Sigmoid colon (tissue), 7 donors: ENCODE results near the gene SRP9. TPM values are rescaled to one million over a fixed set of nuclear protein-coding genes. Genes with fewer than 3 reads are reported as not detected.
"Not testable (repeated sequence)": the region's sequence is repeated elsewhere in the genome, so short reads cannot be mapped to it uniquely, and the experiment has no call there.

ENCODE experiments used
- DNase-seq: peaks from one replicate; pipeline ENCODE4 v3.0.0-alpha.2; 2019
- H3K27ac ChIP-seq, 4 donors: fragments of 200-600 bp; sonication (generic); one replicate each; pipeline ENCODE4 v1.5.1; 2016 to 2019; ENCODE audit warnings: mild to moderate bottlenecking in 1 of 4
- H3K27me3 ChIP-seq, 3 donors: fragments of 200-600 bp; sonication (generic); one replicate each; pipeline ENCODE4 v1.5.1; 2019; ENCODE audit warnings: mild to moderate bottlenecking in 1 of 3
- H3K36me3 ChIP-seq, 4 donors: fragments of 200-600 bp; sonication (generic); one replicate each; pipeline ENCODE4 v1.5.1; 2016 to 2019
- H3K4me1 ChIP-seq, 4 donors: fragments of 200-600 bp; sonication (generic); one replicate each; pipeline ENCODE4 v1.5.1; 2017 to 2019
- H3K4me3 ChIP-seq, 4 donors: fragments of 200-600 bp; sonication (generic); one replicate each; pipeline ENCODE4 v1.5.1; 2017 to 2019; ENCODE audit warnings: mild to moderate bottlenecking in 2 of 4, moderate library complexity in 1 of 4
- H3K9me3 ChIP-seq, 4 donors: fragments of 200-600 bp in 3 of 4; sonication (generic) in 3 of 4; one replicate each; pipeline versions ENCODE4 v1.5.1 to v1.6.1; 2013 to 2019
- EP300 ChIP-seq, 4 donors: sonication (generic); formaldehyde crosslinking; IDR thresholded peaks; one replicate each; pipeline ENCODE4 v1.6.1; 2017; ENCODE audit warnings: antibody characterized with exemption in 4 of 4
- POLR2A ChIP-seq, 2 donors: fragments of 450-650 bp; IDR thresholded peaks; one replicate each; pipeline ENCODE4 v1.6.1; 2016; ENCODE audit warnings: antibody characterized with exemption in 2 of 2, mild to moderate bottlenecking in 2 of 2, moderate library complexity in 2 of 2
- POLR2AphosphoS5 ChIP-seq, 4 donors: sonication (generic); formaldehyde crosslinking; IDR thresholded peaks; one replicate each; pipeline ENCODE4 v1.6.1; 2017; ENCODE audit warnings: antibody characterized with exemption in 4 of 4
- WGBS, 2 donors: extraction: QIAGEN DNeasy Blood & Tissue Kit; methylation state at CpG; one replicate each; pipeline ENCODE4 v1.1.7; 2013; 5-methylcytosine and 5-hydroxymethylcytosine counted together
- intact Hi-C: fragments of 100-400 bp; cut with DNase I; formaldehyde crosslinking; loops from one replicate; pipeline ENCODE4 v1.15.1; 2023
- polyA plus RNA-seq, 3 donors: library from polyadenylated mRNA; stranded (reverse); fragments of 200-250 nt; gene quantifications; one replicate each; pipeline ENCODE4 v1.2.3, GENCODE V29; 2013
- total RNA-seq, 4 donors: library from RNA; depleted of rRNA; stranded (reverse); fragments of >200 nt; gene quantifications; one replicate each; pipeline ENCODE4 v1.1.0, GENCODE V29; 2016
- TF ChIP-seq, protein P1 (sequence below), 4 experiments: fragments of 450-650 bp in 3 of 4; fragments of 200-600 bp in 1 of 4; IDR thresholded peaks; one replicate each; pipeline ENCODE4 v1.5.1; 2016 to 2019; ENCODE audit warnings: antibody characterized with exemption in 4 of 4, mild to moderate bottlenecking in 3 of 4, moderate library complexity in 2 of 4
- donor health status: healthy with polysubstance abuse.
- donor health status: Bipolar disorder and iron deficiency.
- donor health status: healthy.

The SRP9 gene
- total and polyA plus RNA-seq, 7 donors, result 148 to 513 (median 264) TPM

DNA sequence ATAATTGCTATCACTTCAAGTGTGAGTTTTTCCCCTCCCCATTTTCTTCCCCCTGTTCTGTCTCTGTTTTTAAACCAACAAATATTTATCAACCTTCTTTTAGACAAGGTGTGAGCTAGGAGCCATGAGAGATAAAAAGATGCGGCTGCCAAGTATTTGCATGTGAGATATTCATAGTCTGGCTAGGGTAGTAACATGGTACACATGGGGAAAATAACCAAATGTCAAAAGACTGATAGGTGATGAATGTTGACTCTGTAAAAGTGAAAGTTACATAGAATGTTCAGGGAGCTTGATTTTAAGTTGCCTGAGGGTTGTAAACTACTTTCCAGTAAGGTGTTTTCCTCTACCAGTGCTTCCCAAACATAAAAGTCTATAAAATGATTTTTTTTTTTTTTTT, 25.4 kb upstream of the SRP9 start:
- no peaks in the 10 kb centered on the region for H3K27me3 ChIP-seq
- H3K4me3 ChIP-seq, result no peak overlapping the region
- intact Hi-C loops, result no loop called here
- no peaks in the 10 kb centered on the region for H3K9me3 ChIP-seq
- H3K27ac ChIP-seq, result no peak overlapping the region
- H3K4me1 ChIP-seq, result peaks cover 0 to 30% (median 16%) of the 10 kb centered on the region in 4 donors
- no peaks in the 10 kb centered on the region for H3K36me3 ChIP-seq
- TF ChIP-seq EP300 (IDR thresholded peaks at IDR 0.05) (no peak), POLR2A (IDR thresholded peaks at IDR 0.05) (no peak), POLR2AphosphoS5 (IDR thresholded peaks at IDR 0.05) (no peak)
- TF ChIP-seq, protein P1, sequence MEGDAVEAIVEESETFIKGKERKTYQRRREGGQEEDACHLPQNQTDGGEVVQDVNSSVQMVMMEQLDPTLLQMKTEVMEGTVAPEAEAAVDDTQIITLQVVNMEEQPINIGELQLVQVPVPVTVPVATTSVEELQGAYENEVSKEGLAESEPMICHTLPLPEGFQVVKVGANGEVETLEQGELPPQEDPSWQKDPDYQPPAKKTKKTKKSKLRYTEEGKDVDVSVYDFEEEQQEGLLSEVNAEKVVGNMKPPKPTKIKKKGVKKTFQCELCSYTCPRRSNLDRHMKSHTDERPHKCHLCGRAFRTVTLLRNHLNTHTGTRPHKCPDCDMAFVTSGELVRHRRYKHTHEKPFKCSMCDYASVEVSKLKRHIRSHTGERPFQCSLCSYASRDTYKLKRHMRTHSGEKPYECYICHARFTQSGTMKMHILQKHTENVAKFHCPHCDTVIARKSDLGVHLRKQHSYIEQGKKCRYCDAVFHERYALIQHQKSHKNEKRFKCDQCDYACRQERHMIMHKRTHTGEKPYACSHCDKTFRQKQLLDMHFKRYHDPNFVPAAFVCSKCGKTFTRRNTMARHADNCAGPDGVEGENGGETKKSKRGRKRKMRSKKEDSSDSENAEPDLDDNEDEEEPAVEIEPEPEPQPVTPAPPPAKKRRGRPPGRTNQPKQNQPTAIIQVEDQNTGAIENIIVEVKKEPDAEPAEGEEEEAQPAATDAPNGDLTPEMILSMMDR (IDR thresholded peaks at IDR 0.05), result no peak
- WGBS, 2 donors, result 88 to 93% methylated on average over 1 of the region's 1 CpG
- no peak for DNase-seq

DNA sequence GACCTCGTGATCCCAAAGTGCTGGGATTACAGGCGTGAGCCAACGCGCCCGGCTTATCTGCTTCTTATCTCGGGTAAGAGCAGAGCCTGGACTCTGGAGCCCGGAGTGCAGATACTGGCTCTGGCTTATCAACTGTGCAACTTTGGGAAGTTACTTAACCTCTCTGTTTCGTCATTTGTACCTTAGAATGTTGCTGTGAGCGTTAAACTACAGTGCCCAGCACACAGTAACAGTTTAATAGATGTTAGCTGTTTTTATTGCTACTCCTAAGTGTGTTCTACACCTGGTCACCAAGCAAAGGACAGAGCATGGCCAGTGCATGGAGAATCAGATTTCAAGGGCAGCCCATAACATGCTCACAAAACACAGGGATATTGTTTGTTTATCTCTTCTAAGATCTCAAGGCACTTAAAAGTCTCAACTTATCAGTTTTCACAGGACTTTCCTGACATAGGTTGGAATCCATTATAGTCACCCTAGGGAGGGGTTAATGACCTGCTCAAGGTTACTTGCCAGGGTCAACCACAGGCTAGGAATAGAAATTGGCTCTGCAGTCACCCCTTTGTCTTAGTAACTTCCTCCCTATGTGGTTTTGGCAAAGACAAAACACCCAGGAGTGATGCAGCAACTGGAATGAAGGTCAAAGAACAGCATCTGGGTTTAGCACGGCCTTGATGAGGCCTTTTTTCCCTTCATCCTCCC, 22.5 kb upstream of the SRP9 start:
- TF ChIP-seq POLR2AphosphoS5 (IDR thresholded peaks at IDR 0.05) (peak in 2 of 4 donors; percentile 5 to 25), EP300 (IDR thresholded peaks at IDR 0.05) (no peak)

DNA sequence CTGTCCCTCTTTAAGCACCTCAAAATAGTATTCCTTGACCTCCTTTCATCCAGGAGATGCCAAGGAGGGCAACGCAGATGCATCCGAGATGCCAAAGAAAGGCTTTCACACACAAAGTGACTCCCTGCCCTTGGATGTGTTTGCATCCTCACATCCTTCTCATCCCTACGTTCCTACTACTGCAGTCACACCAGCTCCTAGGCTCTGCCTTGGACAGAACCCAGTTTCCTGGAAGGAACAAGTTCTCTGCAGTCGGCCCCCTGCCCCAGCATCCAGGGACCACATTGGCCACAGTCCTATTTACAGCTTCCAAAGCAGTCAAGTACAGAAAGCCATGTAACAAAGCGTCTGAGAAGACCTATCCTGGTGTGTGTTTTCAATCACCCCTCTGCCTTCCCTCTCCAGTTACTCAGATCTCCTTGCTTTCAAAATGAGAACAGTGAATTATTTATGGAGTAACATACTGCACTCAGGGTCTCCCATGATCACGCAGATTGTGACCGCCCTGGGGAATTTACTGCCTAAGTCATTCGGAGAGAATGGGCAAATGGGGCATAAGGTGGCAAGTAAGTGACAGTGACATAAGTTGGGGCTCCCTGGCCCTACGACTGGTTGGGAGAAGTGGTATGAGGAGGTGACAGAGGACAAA, 21.8 kb upstream of the SRP9 start:
- Histone ChIP-seq H3K36me3 (no peaks in the 10 kb centered on the region), H3K4me1 (peaks cover 0 to 16% (median 7%) of the 10 kb centered on the region in 4 donors), H3K4me3 (no peak overlapping the region), H3K9me3 (no peaks in the 10 kb centered on the region), H3K27me3 (no peaks in the 10 kb centered on the region), H3K27ac (peak overlapping the region in 2 of 4 donors; percentile 55 to 58)
- TF ChIP-seq POLR2A (IDR thresholded peaks at IDR 0.05) (no peak), EP300 (IDR thresholded peaks at IDR 0.05) (no peak), POLR2AphosphoS5 (IDR thresholded peaks at IDR 0.05) (no peak)
- TF ChIP-seq, protein P1 (IDR thresholded peaks at IDR 0.05), result no peak
- DNase-seq, result no peak
- 81% methylated on average over 9 of the region's 9 CpGs for WGBS, 2 donors
- intact Hi-C loops, result no loop called here

More for the DNA sequence above, 22.5 kb upstream of the SRP9 start:
- no peaks in the 10 kb centered on the region for H3K27me3 ChIP-seq
- no peaks in the 10 kb centered on the region for H3K9me3 ChIP-seq
- intact Hi-C loops, result no loop called here
- peaks cover 0 to 19% (median 7%) of the 10 kb centered on the region in 4 donors for H3K4me1 ChIP-seq
- H3K27ac ChIP-seq, result peak overlapping the region in 2 of 4 donors; percentile 55 to 58
- DNase-seq, result no peak
- 20 to 64% methylated on average over 10 of the region's 10 CpGs for WGBS, 2 donors
- H3K36me3 ChIP-seq, result no peaks in the 10 kb centered on the region
- no peak overlapping the region for H3K4me3 ChIP-seq

DNA sequence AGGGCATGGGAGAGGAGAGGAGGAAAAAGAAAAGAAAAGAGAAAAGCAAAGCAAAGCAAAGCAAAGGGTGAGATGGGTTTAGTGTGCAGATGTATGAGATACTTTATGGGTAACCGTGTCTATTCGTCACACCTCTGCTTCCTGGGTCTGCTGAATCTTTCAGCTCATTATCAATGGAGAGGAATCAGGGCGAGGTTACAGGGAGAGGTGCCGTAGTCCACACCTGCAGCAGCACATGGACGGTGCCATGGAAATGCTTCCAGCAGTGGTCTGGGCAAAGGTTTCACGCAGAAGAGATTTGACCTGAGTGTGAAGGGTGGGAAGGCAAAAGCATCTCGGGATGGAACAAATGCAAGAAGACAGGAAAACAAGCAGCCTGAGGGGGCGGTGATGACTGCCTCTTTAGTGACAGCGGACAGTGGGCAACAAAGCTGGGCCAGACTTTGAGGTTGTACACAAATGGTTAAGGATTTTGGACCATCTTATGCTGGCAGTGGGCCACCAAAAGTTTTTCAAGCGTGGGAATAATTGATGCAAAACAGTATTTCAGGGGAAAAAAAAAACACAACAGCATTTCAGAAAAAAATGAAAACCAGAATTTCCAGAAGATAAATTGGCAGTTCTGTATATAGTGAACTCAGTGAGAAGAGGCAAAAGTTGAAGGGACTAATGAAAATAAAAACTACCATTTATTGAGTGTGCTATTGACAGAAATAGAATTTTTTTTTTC, 19.5 kb upstream of the SRP9 start:
- intact Hi-C loops, result no loop called here
- no peak for TF ChIP-seq POLR2AphosphoS5 (IDR thresholded peaks at IDR 0.05)
- H3K27ac ChIP-seq, result no peak overlapping the region

DNA sequence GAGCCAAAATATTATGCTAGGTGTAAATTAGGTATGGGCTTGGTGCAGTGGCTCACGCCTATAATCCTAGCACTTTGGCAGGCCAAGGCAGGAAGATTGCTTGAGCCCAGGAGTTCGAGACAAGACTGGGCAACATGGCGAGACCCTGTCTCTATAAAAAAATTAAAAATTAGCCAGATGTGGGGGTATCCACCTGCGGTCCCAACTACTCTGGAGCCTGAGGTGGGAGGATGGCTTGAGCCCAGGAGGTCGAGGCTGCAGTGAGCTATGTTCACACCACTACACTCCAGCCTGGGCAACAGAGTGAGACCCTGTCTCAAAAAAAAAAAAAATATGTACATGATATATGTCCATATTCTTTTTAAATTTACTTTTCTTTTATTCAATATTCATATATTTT, 17.7 kb upstream of the SRP9 start:
- H3K4me3 ChIP-seq, H3K9me3 ChIP-seq, DNase-seq, H3K27me3 ChIP-seq, H3K36me3 ChIP-seq, intact Hi-C loops, H3K27ac ChIP-seq: not testable (repeated sequence)
- WGBS, 2 donors, result 93 to 95% methylated on average over 5 of the region's 5 CpGs
- H3K4me1 ChIP-seq, result peaks cover 0 to 46% (median 38%) of the 10 kb centered on the region in 4 donors

More for the DNA sequence above, 19.5 kb upstream of the SRP9 start:
- Histone ChIP-seq H3K4me1 (peaks cover 0 to 29% (median 20%) of the 10 kb centered on the region in 4 donors), H3K4me3 (no peak overlapping the region), H3K36me3 (no peaks in the 10 kb centered on the region), H3K27me3 (no peaks in the 10 kb centered on the region), H3K9me3 (no peaks in the 10 kb centered on the region)
- 45 to 76% methylated on average over 10 of the region's 10 CpGs for WGBS, 2 donors
- no peak for DNase-seq

DNA sequence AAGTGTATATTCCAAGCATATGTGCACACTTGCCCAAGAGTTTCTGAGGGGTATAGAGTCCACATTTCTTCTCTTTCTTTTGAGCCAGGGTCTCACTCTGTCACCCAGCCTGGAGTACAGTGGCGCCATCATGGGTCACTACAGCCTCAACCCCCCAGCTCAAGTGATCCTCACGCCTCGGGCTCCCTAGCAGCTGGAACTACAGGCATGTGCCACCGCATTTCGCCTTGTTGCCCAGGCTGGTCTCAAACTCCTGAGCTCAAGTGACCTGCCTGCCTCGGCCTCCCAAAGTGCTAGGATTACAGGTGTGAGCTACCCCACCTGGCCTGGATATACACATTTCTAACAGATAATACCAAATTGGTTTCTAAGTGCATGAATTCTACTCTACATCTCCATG, 17.1 kb upstream of the SRP9 start:
- Histone ChIP-seq H3K27me3 (no peaks in the 10 kb centered on the region), H3K36me3 (no peaks in the 10 kb centered on the region), H3K27ac (no peak overlapping the region), H3K4me1 (peaks cover 0 to 42% (median 35%) of the 10 kb centered on the region in 4 donors), H3K4me3 (no peak overlapping the region), H3K9me3 (no peaks in the 10 kb centered on the region)
- no peak for DNase-seq
- intact Hi-C loops, result no loop called here
- WGBS, 2 donors, result 92 to 95% methylated on average over 6 of the region's 6 CpGs
- TF ChIP-seq POLR2AphosphoS5 (IDR thresholded peaks at IDR 0.05), result no peak
- TF ChIP-seq EP300 (IDR thresholded peaks at IDR 0.05), result no peak
- TF ChIP-seq, protein P1 (IDR thresholded peaks at IDR 0.05), result no peak
- TF ChIP-seq POLR2A (IDR thresholded peaks at IDR 0.05), result no peak

DNA sequence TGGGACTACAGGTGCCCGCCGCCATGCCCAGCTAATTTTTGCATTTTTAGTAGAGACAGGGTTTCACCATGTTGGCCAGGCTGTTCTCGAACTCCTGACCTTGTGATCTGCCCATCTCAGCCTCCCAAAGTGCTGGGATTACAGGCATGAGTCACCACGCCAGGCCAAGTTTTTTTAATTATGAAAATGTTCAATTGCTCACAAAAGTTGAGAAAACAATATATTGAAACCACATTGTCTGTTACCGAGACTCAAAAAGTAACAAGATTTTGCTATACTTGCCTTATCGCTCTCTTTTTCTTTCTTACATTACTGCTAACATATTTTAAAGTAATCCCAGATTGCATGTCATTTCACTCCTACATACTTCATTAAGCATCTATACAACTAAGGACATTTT, 16.2 kb upstream of the SRP9 start:
- DNase-seq, H3K36me3 ChIP-seq, H3K4me3 ChIP-seq, intact Hi-C loops, H3K9me3 ChIP-seq, H3K27me3 ChIP-seq: not testable (repeated sequence)
- H3K4me1 ChIP-seq, result peaks cover 0 to 42% (median 36%) of the 10 kb centered on the region in 4 donors
- WGBS, 2 donors, result 92 to 93% methylated on average over 6 of the region's 6 CpGs
- H3K27ac ChIP-seq, result peak overlapping the region in 1 of 4 donors; percentile 83
